CD4-positive, CD25-positive, alpha-beta regulatory T cell (primary cell): ENCODE results near the gene FGD3. TPM values are rescaled to one million over a fixed set of nuclear protein-coding genes. Genes with fewer than 3 reads are reported as not detected.

Experiments
- ATAC-seq, 2 donors: fragments of 150-1000 bp; cut with Tn5 transposase; one replicate each; pipeline ENCODE4 v1.10.0; 2021; ENCODE audit warnings: low read depth in 2 of 2, moderate number of reproducible peaks in 2 of 2, moderate library complexity in 1 of 2
- DNase-seq, 3 donors: peaks; one replicate each; pipeline versions ENCODE4 v3.0.0 to v3.0.0-alpha.2; 2012 to 2022; ENCODE audit warnings: mixed read lengths in 1 of 3
- H3K27ac ChIP-seq: one replicate; pipeline ENCODE4 v1.7.0; 2013; ENCODE audit warnings: mild to moderate bottlenecking, low read length; ENCODE audit not compliant: insufficient read depth, poor library complexity, severe bottlenecking
- H3K27me3 ChIP-seq: one replicate; pipeline ENCODE4 v1.7.0; 2013; ENCODE audit warnings: low read length; ENCODE audit not compliant: control insufficient read depth, insufficient read depth
- H3K36me3 ChIP-seq: one replicate; pipeline ENCODE4 v1.7.0; 2013; ENCODE audit warnings: mild to moderate bottlenecking, low read length, moderate library complexity; ENCODE audit not compliant: control insufficient read depth, insufficient read depth
- H3K4me1 ChIP-seq: 2 replicates; pipeline ENCODE4 v1.7.0; 2013; ENCODE audit warnings: mild to moderate bottlenecking, low read length; ENCODE audit not compliant: insufficient read depth, control insufficient read depth, poor library complexity, severe bottlenecking
- H3K4me3 ChIP-seq: one replicate; pipeline ENCODE4 v1.7.0; 2013; ENCODE audit warnings: low read depth, mild to moderate bottlenecking, low read length, moderate library complexity
- H3K9me3 ChIP-seq, 2 experiments: 1 replicate in 1 of 2; 2 replicates in 1 of 2; pipeline ENCODE4 v1.7.0; 2013; ENCODE audit warnings: low read length in 2 of 2, mild to moderate bottlenecking in 1 of 2, moderate library complexity in 1 of 2; ENCODE audit not compliant: control insufficient read depth in 2 of 2
- H3K27ac Mint-ChIP-seq, 3 donors: one replicate each; pipeline ENCODE4 v1.8.0; 2020 to 2022; ENCODE audit warnings: mild to moderate bottlenecking in 3 of 3, mixed read lengths in 3 of 3, moderate library complexity in 2 of 3
- H3K27me3 Mint-ChIP-seq: one replicate; pipeline ENCODE4 v1.8.0; 2022; ENCODE audit warnings: mild to moderate bottlenecking, mixed read lengths
- H3K36me3 Mint-ChIP-seq: one replicate; pipeline ENCODE4 v1.8.0; 2020; ENCODE audit warnings: mixed read lengths
- H3K4me1 Mint-ChIP-seq, 4 donors: one replicate each; pipeline ENCODE4 v1.8.0; 2020 to 2022; ENCODE audit warnings: mixed read lengths in 4 of 4, mild to moderate bottlenecking in 1 of 4
- H3K4me3 Mint-ChIP-seq, 4 donors: one replicate each; pipeline ENCODE4 v1.8.0; 2020 to 2022; ENCODE audit warnings: mild to moderate bottlenecking in 4 of 4, mixed read lengths in 4 of 4, moderate library complexity in 3 of 4
- H3K9me3 Mint-ChIP-seq, 7 donors: one replicate each; pipeline ENCODE4 v1.8.0; 2020 to 2022; ENCODE audit warnings: mixed read lengths in 7 of 7, mild to moderate bottlenecking in 3 of 7, moderate library complexity in 2 of 7
- polyA plus RNA-seq, 4 donors: library from polyadenylated mRNA; unstranded; fragments of 300-500 nt; fragmentation: Illumina TruSeq; gene quantifications; one replicate each; pipeline ENCODE4 v1.2.3, GENCODE V29; 2021
- total RNA-seq: library from RNA; stranded (reverse); gene quantifications from one replicate; pipeline ENCODE4 v1.2.3, GENCODE V29; 2022

The FGD3 gene
- total and polyA plus RNA-seq, 5 donors from 2014 or later = 71.6 to 188 (median 98.1) TPM

- Histone ChIP-seq H3K4me1 (peaks cover 66% of the 10 kb centered on the region), H3K27ac (no peak overlapping the region), H3K27me3 (no peaks in the 10 kb centered on the region), H3K4me3 (peak overlapping the region; percentile 90), H3K36me3 (no peaks in the 10 kb centered on the region), H3K9me3 (no peaks in the 10 kb centered on the region)
- H3K9me3 Mint-ChIP-seq = no peaks in the 10 kb centered on the region
- ATAC-seq (no peak), DNase-seq (no peak)
- H3K4me3 Mint-ChIP-seq = peak overlapping the region; percentile 96 to 99 (median 98)
- H3K27ac Mint-ChIP-seq = peak overlapping the region; percentile 85 to 98 (median 92)
- peaks cover 11% of the 10 kb centered on the region for H3K27me3 Mint-ChIP-seq
- peaks cover 3% of the 10 kb centered on the region for H3K36me3 Mint-ChIP-seq
- H3K4me1 Mint-ChIP-seq = peaks cover 27 to 75% (median 43%) of the 10 kb centered on the region in 4 donors
Observed at GRCh38 chr9:92948632-92949031, 1.3 kb downstream of the FGD3 start.

DNA sequence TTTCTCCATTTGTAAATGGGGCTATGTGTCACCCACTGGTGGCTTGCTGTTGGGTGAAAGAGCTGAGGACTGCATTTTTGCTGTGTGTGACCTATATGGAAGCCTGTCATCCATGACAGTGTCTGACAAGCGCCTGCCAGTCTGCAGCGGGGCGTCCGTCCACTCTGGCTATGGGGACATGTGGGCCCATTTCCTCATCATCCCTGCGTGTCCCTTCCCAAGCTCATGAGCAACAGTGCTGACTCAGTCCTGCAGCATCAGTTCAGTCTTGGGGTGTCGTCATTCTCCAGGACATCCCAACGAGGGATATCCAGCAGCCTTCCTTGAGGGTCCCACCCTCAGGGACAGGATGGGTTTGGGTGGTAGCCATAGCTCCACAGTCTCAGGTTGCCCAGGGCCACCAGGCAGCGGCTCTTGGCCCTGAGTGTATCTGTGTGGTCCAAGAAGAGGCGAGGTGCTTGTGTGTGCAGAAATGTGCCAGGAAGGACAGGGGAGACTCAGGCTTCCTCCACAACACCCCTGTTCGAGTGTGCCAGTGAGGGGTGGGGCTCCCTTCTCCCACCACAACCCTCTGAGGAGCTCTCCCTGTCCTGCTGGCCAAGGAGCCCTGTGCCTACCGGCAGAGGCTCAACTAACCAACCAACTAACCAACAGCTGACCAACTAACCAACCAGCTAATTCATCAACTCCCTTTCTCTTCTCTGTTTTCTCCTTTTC is 2.1 kb downstream of the FGD3 start:
- H3K9me3 Mint-ChIP-seq = no peaks in the 10 kb centered on the region
- peaks cover 11% of the 10 kb centered on the region for H3K27me3 Mint-ChIP-seq
- peaks cover 74% of the 10 kb centered on the region for H3K4me1 ChIP-seq
- ATAC-seq (no peak), DNase-seq (no peak)
- no peaks in the 10 kb centered on the region for H3K9me3 ChIP-seq
- H3K4me3 ChIP-seq = peak overlapping the region; percentile 90
- peak overlapping the region; percentile 70 to 99 (median 97) for H3K4me3 Mint-ChIP-seq
- no peaks in the 10 kb centered on the region for H3K27me3 ChIP-seq
- H3K27ac ChIP-seq = no peak overlapping the region
- no peaks in the 10 kb centered on the region for H3K36me3 ChIP-seq
- peak overlapping the region; percentile 88 to 99 (median 92) for H3K27ac Mint-ChIP-seq
- peaks cover 32 to 83% (median 50%) of the 10 kb centered on the region in 4 donors for H3K4me1 Mint-ChIP-seq
- H3K36me3 Mint-ChIP-seq = peaks cover 3% of the 10 kb centered on the region

GRCh38 chr9:92950359-92950955 is 3.1 kb downstream of the FGD3 start:
- ATAC-seq = no peak
- Mint-ChIP-seq H3K4me1 (peaks cover 32 to 92% (median 57%) of the 10 kb centered on the region in 4 donors), H3K36me3 (peaks cover 3% of the 10 kb centered on the region), H3K27ac (peak overlapping the region; percentile 88 to 99 (median 92)), H3K27me3 (peaks cover 8% of the 10 kb centered on the region), H3K4me3 (peak overlapping the region; percentile 64 to 99 (median 97)), H3K9me3 (no peaks in the 10 kb centered on the region)
- DNase-seq = no peak
- H3K36me3 ChIP-seq = no peaks in the 10 kb centered on the region
- H3K9me3 ChIP-seq = no peaks in the 10 kb centered on the region
- H3K4me3 ChIP-seq = no peak overlapping the region
- no peaks in the 10 kb centered on the region for H3K27me3 ChIP-seq
- H3K4me1 ChIP-seq = peaks cover 85% of the 10 kb centered on the region
- H3K27ac ChIP-seq = peak overlapping the region; percentile 42

- ATAC-seq = no peak
- H3K27ac ChIP-seq = peak overlapping the region; percentile 88
- no peaks in the 10 kb centered on the region for H3K9me3 ChIP-seq
- peaks cover 3% of the 10 kb centered on the region for H3K36me3 Mint-ChIP-seq
- H3K36me3 ChIP-seq = no peaks in the 10 kb centered on the region
- H3K4me3 ChIP-seq = peak overlapping the region; percentile 90
- DNase-seq = no peak
- no peaks in the 10 kb centered on the region for H3K9me3 Mint-ChIP-seq
- H3K4me1 Mint-ChIP-seq = peaks cover 27 to 97% (median 70%) of the 10 kb centered on the region in 4 donors
- H3K27me3 ChIP-seq = no peaks in the 10 kb centered on the region
- no peaks in the 10 kb centered on the region for H3K27me3 Mint-ChIP-seq
- H3K27ac Mint-ChIP-seq = peak overlapping the region; percentile 97 to 100 (median 99)
- H3K4me1 ChIP-seq = peaks cover 88% of the 10 kb centered on the region
- peak overlapping the region; percentile 89 to 96 (median 94) for H3K4me3 Mint-ChIP-seq
Observed at GRCh38 chr9:92952906-92953610, 5.7 kb downstream of the FGD3 start.

- peak overlapping the region; percentile 97 to 100 (median 99) for H3K27ac Mint-ChIP-seq
- peaks cover 81% of the 10 kb centered on the region for H3K4me1 ChIP-seq
- H3K27me3 Mint-ChIP-seq = no peaks in the 10 kb centered on the region
- ATAC-seq = peak; percentile 85 to 91
- H3K4me3 Mint-ChIP-seq = peak overlapping the region; percentile 89 to 96 (median 94)
- no peaks in the 10 kb centered on the region for H3K27me3 ChIP-seq
- no peaks in the 10 kb centered on the region for H3K36me3 ChIP-seq
- H3K4me1 Mint-ChIP-seq = peaks cover 22 to 94% (median 69%) of the 10 kb centered on the region in 4 donors
- peak overlapping the region; percentile 88 for H3K27ac ChIP-seq
- H3K9me3 Mint-ChIP-seq = no peaks in the 10 kb centered on the region
- peaks cover 3% of the 10 kb centered on the region for H3K36me3 Mint-ChIP-seq
- H3K9me3 ChIP-seq = no peaks in the 10 kb centered on the region
- H3K4me3 ChIP-seq = peak overlapping the region; percentile 90
- peak; percentile 71 to 91 (median 82) for DNase-seq
Observed at GRCh38 chr9:92954049-92954861, 6.9 kb downstream of the FGD3 start.

- peak overlapping the region; percentile 88 for H3K27ac ChIP-seq
- H3K36me3 Mint-ChIP-seq = peaks cover 7% of the 10 kb centered on the region
- no peak for DNase-seq
- no peaks in the 10 kb centered on the region for H3K9me3 ChIP-seq
- peak overlapping the region; percentile 89 to 96 (median 94) for H3K4me3 Mint-ChIP-seq
- no peaks in the 10 kb centered on the region for H3K27me3 Mint-ChIP-seq
- H3K9me3 Mint-ChIP-seq = no peaks in the 10 kb centered on the region
- no peaks in the 10 kb centered on the region for H3K27me3 ChIP-seq
- peaks cover 81% of the 10 kb centered on the region for H3K4me1 ChIP-seq
- no peak for ATAC-seq
- peaks cover 22 to 94% (median 65%) of the 10 kb centered on the region in 4 donors for H3K4me1 Mint-ChIP-seq
- no peaks in the 10 kb centered on the region for H3K36me3 ChIP-seq
- H3K27ac Mint-ChIP-seq = peak overlapping the region; percentile 97 to 100 (median 99)
- H3K4me3 ChIP-seq = peak overlapping the region; percentile 90
Observed at GRCh38 chr9:92954886-92955285, 7.6 kb downstream of the FGD3 start.
